Measurements from ENCODE around the gene MCL1. TPM values are rescaled to one million over a fixed set of nuclear protein-coding genes. Genes with fewer than 3 reads are reported as not detected.
A peak's percentile ranks its signal among the peaks of the same experiment; 100 is the strongest.
"Not testable (repeated sequence)": the region's sequence is repeated elsewhere in the genome, so short reads cannot be mapped to it uniquely, and the experiment has no call there.

MCL1 gene
- total RNA-seq, 1 experiment from 2014 or later, result 150 TPM

DNA sequence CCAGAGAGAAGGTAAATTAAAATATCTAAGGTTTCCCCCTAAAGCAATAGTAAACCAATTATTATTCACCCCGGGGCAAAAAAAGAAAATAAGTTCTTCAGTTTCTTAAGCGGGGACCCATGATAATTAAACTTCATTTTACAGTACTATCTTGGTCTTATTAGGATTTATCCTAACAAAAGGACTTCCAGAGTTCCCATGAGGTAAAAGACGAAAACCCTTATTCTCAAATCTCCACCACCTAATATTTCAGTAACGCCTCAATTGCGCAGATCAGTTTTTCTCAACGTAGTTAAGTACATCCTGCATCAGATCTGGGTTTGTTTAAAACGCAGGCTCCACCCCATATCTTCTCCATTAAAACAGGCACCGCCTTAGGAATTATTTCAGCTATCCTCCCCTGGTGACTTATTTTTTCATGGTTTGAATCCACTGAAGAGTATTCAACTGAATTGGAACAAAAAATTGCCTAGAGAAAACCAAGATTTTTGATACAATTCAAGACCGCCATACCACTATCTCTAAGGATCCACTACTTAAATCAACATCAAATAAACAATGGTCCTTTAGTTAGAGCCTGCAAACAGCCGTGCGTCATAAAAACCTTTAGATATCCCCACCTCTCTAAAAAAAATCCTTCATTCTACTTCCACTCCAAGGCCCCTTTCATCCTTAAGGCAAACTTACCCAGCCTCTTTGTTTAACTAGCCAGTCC lies 1.7 kb downstream of the MCL1 start:
- DNase-seq, result peak; percentile 76
- no peak overlapping the region for H2AFZ ChIP-seq (ENCODE audit: low read length)
- H3K9me3 ChIP-seq (ENCODE audit: low read length), result no peaks in the 10 kb centered on the region
- no peaks in the 10 kb centered on the region for H3K9me2 ChIP-seq (replicated peaks; ENCODE audit: insufficient read depth, low read length)
- peaks cover 59% of the 10 kb centered on the region for H3K36me3 ChIP-seq (ENCODE audit: insufficient read depth, low read length)
- peak overlapping the region; percentile 93 for H3K27ac ChIP-seq (ENCODE audit: low read length)
- H3K79me2 ChIP-seq (ENCODE audit: low read length), result peaks cover 73% of the 10 kb centered on the region
- peaks cover 61% of the 10 kb centered on the region for H4K20me1 ChIP-seq (ENCODE audit: insufficient read depth, low read depth, low read length)
- H3K4me1 ChIP-seq (ENCODE audit: low read length), result peaks cover 66% of the 10 kb centered on the region
- no peaks in the 10 kb centered on the region for H3K27me3 ChIP-seq (ENCODE audit: low read length)
- H3K4me2 ChIP-seq (ENCODE audit: low read depth, low read length, poor library complexity, severe bottlenecking), result peak overlapping the region; percentile 97
- peak overlapping the region; percentile 89 for H3K4me3 ChIP-seq (ENCODE audit: low read length)
- H3K9ac ChIP-seq (ENCODE audit: low read length), result peak overlapping the region; percentile 97

DNA sequence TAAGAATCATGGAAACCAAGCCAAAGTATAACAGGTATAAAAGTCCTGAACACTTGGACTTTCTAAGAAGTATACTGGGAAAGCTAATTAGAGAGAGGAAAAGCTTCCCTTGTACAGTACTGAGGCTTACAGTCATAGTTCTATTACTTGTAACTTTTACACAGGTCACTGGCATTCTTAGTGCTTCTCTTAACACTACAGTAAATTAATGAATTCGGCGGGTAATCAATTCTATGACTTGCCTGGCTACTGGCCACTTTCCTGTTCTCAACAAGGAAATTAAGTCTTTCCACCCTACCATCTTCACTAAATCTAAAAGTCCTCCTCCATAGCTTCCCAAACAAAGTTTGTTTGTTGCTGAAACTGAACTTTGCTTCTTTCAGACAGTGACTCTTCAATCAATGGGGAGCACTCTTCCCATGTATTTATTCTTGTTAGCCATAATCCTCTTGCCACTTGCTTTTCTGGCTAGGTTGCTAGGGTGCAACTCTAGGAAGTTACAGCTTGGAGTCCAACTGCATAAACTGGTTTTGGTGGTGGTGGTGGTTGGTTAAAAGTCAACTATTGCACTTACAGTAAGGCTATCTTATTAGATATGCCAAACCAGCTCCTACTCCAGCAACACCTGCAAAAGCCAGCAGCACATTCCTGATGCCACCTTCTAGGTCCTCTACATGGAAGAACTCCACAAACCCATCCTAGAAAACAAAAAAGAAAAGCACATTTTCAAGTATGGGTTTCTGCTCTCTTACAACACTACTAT lies 2.4 kb downstream of the MCL1 start:
- H3K79me2 ChIP-seq (ENCODE audit: low read length), result peaks cover 76% of the 10 kb centered on the region
- peak overlapping the region; percentile 97 for H3K9ac ChIP-seq (ENCODE audit: low read length)
- H3K4me1 ChIP-seq (ENCODE audit: low read length), result peaks cover 66% of the 10 kb centered on the region
- H3K36me3 ChIP-seq (ENCODE audit: insufficient read depth, low read length), result peaks cover 62% of the 10 kb centered on the region
- H3K27ac ChIP-seq (ENCODE audit: low read length), result peak overlapping the region; percentile 93
- no peaks in the 10 kb centered on the region for H3K9me2 ChIP-seq (replicated peaks; ENCODE audit: insufficient read depth, low read length)
- peak overlapping the region; percentile 89 for H3K4me3 ChIP-seq (ENCODE audit: low read length)
- H4K20me1 ChIP-seq (ENCODE audit: insufficient read depth, low read depth, low read length), result peaks cover 61% of the 10 kb centered on the region
- no peak for DNase-seq
- no peaks in the 10 kb centered on the region for H3K9me3 ChIP-seq (ENCODE audit: low read length)
- H3K27me3 ChIP-seq (ENCODE audit: low read length), result no peaks in the 10 kb centered on the region
- H3K4me2 ChIP-seq (ENCODE audit: low read depth, low read length, poor library complexity, severe bottlenecking), result peak overlapping the region; percentile 97
- no peak overlapping the region for H2AFZ ChIP-seq (ENCODE audit: low read length)

- no peaks in the 10 kb centered on the region for H3K9me3 ChIP-seq (ENCODE audit: low read length)
- peak overlapping the region; percentile 97 for H3K4me2 ChIP-seq (ENCODE audit: low read depth, low read length, poor library complexity, severe bottlenecking)
- peak overlapping the region; percentile 89 for H3K4me3 ChIP-seq (ENCODE audit: low read length)
- H3K9ac ChIP-seq (ENCODE audit: low read length), result peak overlapping the region; percentile 97
- peaks cover 67% of the 10 kb centered on the region for H3K4me1 ChIP-seq (ENCODE audit: low read length)
- no peaks in the 10 kb centered on the region for H3K27me3 ChIP-seq (ENCODE audit: low read length)
- H3K79me2 ChIP-seq (ENCODE audit: low read length), result peaks cover 74% of the 10 kb centered on the region
- peaks cover 61% of the 10 kb centered on the region for H4K20me1 ChIP-seq (ENCODE audit: insufficient read depth, low read depth, low read length)
- DNase-seq, result no peak
- H2AFZ ChIP-seq (ENCODE audit: low read length), result no peak overlapping the region
- no peaks in the 10 kb centered on the region for H3K9me2 ChIP-seq (replicated peaks; ENCODE audit: insufficient read depth, low read length)
- peak overlapping the region; percentile 93 for H3K27ac ChIP-seq (ENCODE audit: low read length)
- H3K36me3 ChIP-seq (ENCODE audit: insufficient read depth, low read length), result peaks cover 62% of the 10 kb centered on the region
Observed at GRCh38 chr1:150576367-150576711, 3.1 kb downstream of the MCL1 start.

DNA sequence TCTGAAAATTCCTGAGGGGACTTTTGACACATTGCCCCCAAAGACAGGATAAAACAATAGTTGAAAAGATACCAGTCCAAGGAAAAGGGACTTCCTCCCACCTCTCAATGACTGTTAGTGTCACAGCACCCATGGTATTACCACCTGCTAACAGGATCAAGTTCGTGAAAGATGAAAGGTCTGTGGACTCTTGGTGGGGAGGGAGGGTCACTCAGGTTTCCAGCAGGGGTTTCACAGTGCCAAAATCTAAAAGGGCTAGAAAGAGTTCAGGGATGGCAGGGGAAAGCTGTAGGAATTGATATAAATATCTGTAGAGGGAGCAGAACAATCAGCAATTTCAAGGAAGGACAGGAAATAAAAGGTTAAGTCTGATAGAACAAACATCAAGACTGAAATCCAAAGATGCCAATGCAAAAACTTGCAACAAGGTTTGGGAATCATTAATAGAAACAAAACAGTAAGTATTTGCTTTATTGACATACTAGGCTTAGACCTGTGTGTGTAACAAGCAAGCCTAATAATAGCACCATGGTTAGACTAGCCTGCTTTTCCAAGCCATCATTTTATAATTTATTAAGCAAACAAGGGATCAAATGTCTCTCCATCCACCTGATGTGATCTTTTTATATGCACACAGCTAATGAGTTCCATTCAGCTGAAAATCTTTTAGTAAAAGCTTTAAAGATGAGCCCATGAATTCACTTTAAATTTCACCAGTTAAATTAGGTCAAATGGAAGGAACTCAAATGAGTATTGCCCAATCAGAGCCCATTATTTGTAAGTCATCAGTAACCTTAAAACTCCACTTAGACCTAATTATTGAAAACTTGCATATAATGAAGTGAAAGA lies 3.7 kb downstream of the MCL1 start:
- H3K4me2 ChIP-seq (ENCODE audit: low read depth, low read length, poor library complexity, severe bottlenecking), result peak overlapping the region; percentile 97
- H2AFZ ChIP-seq (ENCODE audit: low read length), result no peak overlapping the region
- peaks cover 68% of the 10 kb centered on the region for H3K4me1 ChIP-seq (ENCODE audit: low read length)
- H3K9ac ChIP-seq (ENCODE audit: low read length), result peak overlapping the region; percentile 97
- peak overlapping the region; percentile 89 for H3K4me3 ChIP-seq (ENCODE audit: low read length)
- peaks cover 70% of the 10 kb centered on the region for H3K79me2 ChIP-seq (ENCODE audit: low read length)
- H3K27me3 ChIP-seq (ENCODE audit: low read length), result no peaks in the 10 kb centered on the region
- no peak for DNase-seq
- no peaks in the 10 kb centered on the region for H3K9me3 ChIP-seq (ENCODE audit: low read length)
- H4K20me1 ChIP-seq (ENCODE audit: insufficient read depth, low read depth, low read length), result peaks cover 61% of the 10 kb centered on the region
- no peaks in the 10 kb centered on the region for H3K9me2 ChIP-seq (replicated peaks; ENCODE audit: insufficient read depth, low read length)
- H3K27ac ChIP-seq (ENCODE audit: low read length), result peak overlapping the region; percentile 93
- H3K36me3 ChIP-seq (ENCODE audit: insufficient read depth, low read length), result peaks cover 62% of the 10 kb centered on the region

GRCh38 chr1:150575072-150575489 lies 4.3 kb downstream of the MCL1 start:
- no peak for DNase-seq
- peak overlapping the region; percentile 89 for H3K4me3 ChIP-seq (ENCODE audit: low read length)
- no peaks in the 10 kb centered on the region for H3K9me3 ChIP-seq (ENCODE audit: low read length)
- peaks cover 64% of the 10 kb centered on the region for H3K79me2 ChIP-seq (ENCODE audit: low read length)
- H3K27ac ChIP-seq (ENCODE audit: low read length), result peak overlapping the region; percentile 93
- H4K20me1 ChIP-seq (ENCODE audit: insufficient read depth, low read depth, low read length), result peaks cover 61% of the 10 kb centered on the region
- no peak overlapping the region for H2AFZ ChIP-seq (ENCODE audit: low read length)
- H3K9ac ChIP-seq (ENCODE audit: low read length), result peak overlapping the region; percentile 97
- H3K36me3 ChIP-seq (ENCODE audit: insufficient read depth, low read length), result peaks cover 62% of the 10 kb centered on the region
- no peaks in the 10 kb centered on the region for H3K9me2 ChIP-seq (replicated peaks; ENCODE audit: insufficient read depth, low read length)
- peaks cover 69% of the 10 kb centered on the region for H3K4me1 ChIP-seq (ENCODE audit: low read length)
- peak overlapping the region; percentile 97 for H3K4me2 ChIP-seq (ENCODE audit: low read depth, low read length, poor library complexity, severe bottlenecking)
- H3K27me3 ChIP-seq (ENCODE audit: low read length), result no peaks in the 10 kb centered on the region

GRCh38 chr1:150574260-150575071 lies 4.9 kb downstream of the MCL1 start:
- Histone ChIP-seq H3K9ac (ENCODE audit: low read length) (peak overlapping the region; percentile 22; the same call in 1 of the 2 replicates), H3K27me3 (ENCODE audit: low read length) (no peaks in the 10 kb centered on the region), H3K79me2 (ENCODE audit: low read length) (peaks cover 60% of the 10 kb centered on the region), H3K27ac (ENCODE audit: low read length) (peak overlapping the region; percentile 93), H3K4me3 (ENCODE audit: low read length) (peak overlapping the region; percentile 89), H3K4me2 (ENCODE audit: low read depth, low read length, poor library complexity, severe bottlenecking) (peak overlapping the region; percentile 97), H2AFZ (ENCODE audit: low read length) (no peak overlapping the region), H3K36me3 (ENCODE audit: insufficient read depth, low read length) (peaks cover 62% of the 10 kb centered on the region), H4K20me1 (ENCODE audit: insufficient read depth, low read depth, low read length) (peaks cover 61% of the 10 kb centered on the region), H3K9me3 (ENCODE audit: low read length) (no peaks in the 10 kb centered on the region), H3K4me1 (ENCODE audit: low read length) (peaks cover 73% of the 10 kb centered on the region), H3K9me2 (replicated peaks; ENCODE audit: insufficient read depth, low read length) (no peaks in the 10 kb centered on the region)
- no peak for DNase-seq

DNA sequence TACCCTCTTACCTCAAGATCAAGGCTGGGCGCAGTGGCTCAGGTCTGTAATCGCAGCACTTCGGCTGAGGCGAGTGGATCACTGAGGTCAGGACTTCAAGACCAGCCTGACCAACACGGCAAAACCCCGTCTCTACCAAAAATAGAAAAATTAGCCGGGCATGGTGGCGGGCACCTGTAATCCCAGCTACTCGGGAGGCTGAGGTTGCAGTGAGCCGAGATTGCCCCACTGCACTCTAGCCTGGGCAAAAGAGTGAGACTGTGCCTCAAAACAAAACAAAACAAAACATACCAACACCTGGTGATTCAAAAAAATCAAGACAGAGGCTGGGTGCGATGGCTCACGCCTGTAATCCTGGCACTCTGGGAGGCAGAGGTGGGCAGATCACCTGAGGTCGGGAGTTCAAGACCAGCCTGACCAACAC lies 5.8 kb downstream of the MCL1 start:
- DNase-seq, result not testable (repeated sequence)
- peak overlapping the region; percentile 5; the same call in 1 of the 2 replicates for H3K9ac ChIP-seq (ENCODE audit: low read length)

More for the DNA sequence above, 5.8 kb downstream of the MCL1 start:
- Histone ChIP-seq H3K4me1 (ENCODE audit: low read length) (peaks cover 81% of the 10 kb centered on the region), H3K4me2 (ENCODE audit: low read depth, low read length, poor library complexity, severe bottlenecking) (peak overlapping the region; percentile 97), H3K36me3 (ENCODE audit: insufficient read depth, low read length) (peaks cover 58% of the 10 kb centered on the region), H3K27ac (ENCODE audit: low read length) (peak overlapping the region; percentile 93), H3K79me2 (ENCODE audit: low read length) (peaks cover 53% of the 10 kb centered on the region), H4K20me1 (ENCODE audit: insufficient read depth, low read depth, low read length) (peaks cover 54% of the 10 kb centered on the region), H3K4me3 (ENCODE audit: low read length) (peak overlapping the region; percentile 9; the same call in 1 of the 2 replicates)
- H3K9me3 ChIP-seq (ENCODE audit: low read length); H3K27me3 ChIP-seq (ENCODE audit: low read length); H3K9me2 ChIP-seq (replicated peaks; ENCODE audit: insufficient read depth, low read length); H2AFZ ChIP-seq (ENCODE audit: low read length): not testable (repeated sequence)
